Measurements from ENCODE around the gene METTL18.

The METTL18 gene

DNA sequence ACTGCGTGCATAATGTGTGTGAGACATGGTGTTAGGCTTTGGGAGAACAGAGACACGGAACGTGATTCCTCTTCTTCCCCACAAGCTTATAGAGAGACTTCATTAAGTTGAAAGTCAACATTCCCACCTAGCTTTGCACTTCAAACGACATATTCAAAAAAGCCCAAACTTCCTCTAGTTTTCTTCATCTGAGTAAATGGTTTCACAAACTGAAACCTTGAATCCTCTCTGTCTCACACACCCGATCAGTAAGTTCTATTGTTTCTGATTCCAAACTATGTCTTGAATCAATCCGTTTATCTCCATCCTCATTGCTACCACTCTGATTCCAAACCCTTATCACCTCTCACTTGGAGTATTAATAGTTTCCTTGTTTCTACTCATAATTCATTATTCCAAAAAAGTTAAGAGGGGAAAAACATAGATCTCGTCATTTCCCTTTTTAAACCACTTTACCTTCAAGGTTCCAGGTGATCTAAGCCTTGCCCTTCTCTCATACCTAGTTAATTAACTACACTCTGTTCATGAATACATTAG is 1.6 kb upstream of the METTL18 start:
- H3K27ac ChIP-seq (ENCODE audit: low read length) = peak overlapping the region; percentile 99
- peak overlapping the region; percentile 75 for H3K4me2 ChIP-seq (ENCODE audit: insufficient read depth, low read length)
- H3K36me3 ChIP-seq (ENCODE audit: insufficient read depth, low read length) = peaks cover 52% of the 10 kb centered on the region
- DNase-seq (no peak), ATAC-seq (ENCODE audit: insufficient read depth, low read depth) (no peak)
- H3K79me2 ChIP-seq (ENCODE audit: insufficient read depth, low read length) = peaks cover 85% of the 10 kb centered on the region
- H2AFZ ChIP-seq (ENCODE audit: low read depth, low read length) = peak overlapping the region; percentile 8; the same call in 1 of the 2 replicates
- H4K20me1 ChIP-seq (ENCODE audit: insufficient read depth, low read length) = no peaks in the 10 kb centered on the region
- H3K4me1 ChIP-seq (ENCODE audit: insufficient read depth, low read length) = peaks cover 79% of the 10 kb centered on the region
- H3K4me3 ChIP-seq (ENCODE audit: low read depth in 1 of 2, low read length in 2 of 2) = peak overlapping the region; percentile 90 to 97
- peak overlapping the region; percentile 89 for H3K9ac ChIP-seq (ENCODE audit: low read depth, low read length)
- no peaks in the 10 kb centered on the region for H3K27me3 ChIP-seq (ENCODE audit: insufficient read depth, low read length, poor library complexity)
- no peaks in the 10 kb centered on the region for H3K9me3 ChIP-seq (ENCODE audit: insufficient read depth, low read length, severe bottlenecking)
- TF ChIP-seq, protein P1, sequence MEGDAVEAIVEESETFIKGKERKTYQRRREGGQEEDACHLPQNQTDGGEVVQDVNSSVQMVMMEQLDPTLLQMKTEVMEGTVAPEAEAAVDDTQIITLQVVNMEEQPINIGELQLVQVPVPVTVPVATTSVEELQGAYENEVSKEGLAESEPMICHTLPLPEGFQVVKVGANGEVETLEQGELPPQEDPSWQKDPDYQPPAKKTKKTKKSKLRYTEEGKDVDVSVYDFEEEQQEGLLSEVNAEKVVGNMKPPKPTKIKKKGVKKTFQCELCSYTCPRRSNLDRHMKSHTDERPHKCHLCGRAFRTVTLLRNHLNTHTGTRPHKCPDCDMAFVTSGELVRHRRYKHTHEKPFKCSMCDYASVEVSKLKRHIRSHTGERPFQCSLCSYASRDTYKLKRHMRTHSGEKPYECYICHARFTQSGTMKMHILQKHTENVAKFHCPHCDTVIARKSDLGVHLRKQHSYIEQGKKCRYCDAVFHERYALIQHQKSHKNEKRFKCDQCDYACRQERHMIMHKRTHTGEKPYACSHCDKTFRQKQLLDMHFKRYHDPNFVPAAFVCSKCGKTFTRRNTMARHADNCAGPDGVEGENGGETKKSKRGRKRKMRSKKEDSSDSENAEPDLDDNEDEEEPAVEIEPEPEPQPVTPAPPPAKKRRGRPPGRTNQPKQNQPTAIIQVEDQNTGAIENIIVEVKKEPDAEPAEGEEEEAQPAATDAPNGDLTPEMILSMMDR (IDR thresholded peaks at IDR 0.05; ENCODE audit: borderline replicate concordance, extremely low read depth, low read length, poor library complexity, severe bottlenecking) = no peak
- TF ChIP-seq EZH2 (IDR thresholded peaks at IDR 0.05; ENCODE audit: borderline replicate concordance, low read depth, low read length, severe bottlenecking) = no peak

DNA sequence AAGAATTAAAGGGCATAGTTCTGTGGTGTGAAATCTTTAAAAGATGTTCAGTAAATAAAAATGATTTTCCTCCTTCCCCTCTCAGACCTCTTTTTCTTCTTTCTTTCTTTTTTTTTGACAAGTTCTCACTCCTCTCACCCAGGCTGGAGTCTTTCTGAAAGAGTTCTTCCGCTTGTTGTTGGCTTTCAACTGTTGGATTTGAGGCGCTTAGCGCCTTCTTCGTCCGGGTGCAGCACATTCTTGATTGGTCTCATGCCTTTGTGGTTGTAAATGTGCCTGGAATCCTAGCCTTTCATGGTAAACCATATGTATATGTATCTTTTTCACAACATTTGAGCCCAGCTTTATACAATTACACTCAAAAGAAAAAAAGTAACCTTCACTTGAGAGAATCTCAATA is 980 bp upstream of the METTL18 start:
- H3K4me3 ChIP-seq (ENCODE audit: low read depth in 1 of 2, low read length in 2 of 2) = peak overlapping the region; percentile 90 to 97
- peak overlapping the region; percentile 89 for H3K9ac ChIP-seq (ENCODE audit: low read depth, low read length)
- ATAC-seq (ENCODE audit: insufficient read depth, low read depth) (peak; percentile 41), DNase-seq (peak; percentile 65)
- peaks cover 76% of the 10 kb centered on the region for H3K4me1 ChIP-seq (ENCODE audit: insufficient read depth, low read length)
- H4K20me1 ChIP-seq (ENCODE audit: insufficient read depth, low read length) = no peaks in the 10 kb centered on the region
- H3K4me2 ChIP-seq (ENCODE audit: insufficient read depth, low read length) = peak overlapping the region; percentile 75
- no peak for TF ChIP-seq EZH2 (IDR thresholded peaks at IDR 0.05; ENCODE audit: borderline replicate concordance, low read depth, low read length, severe bottlenecking)
- TF ChIP-seq, protein P1 (IDR thresholded peaks at IDR 0.05; ENCODE audit: borderline replicate concordance, extremely low read depth, low read length, poor library complexity, severe bottlenecking) = no peak
- peak overlapping the region; percentile 99 for H3K27ac ChIP-seq (ENCODE audit: low read length)
- peaks cover 45% of the 10 kb centered on the region for H3K36me3 ChIP-seq (ENCODE audit: insufficient read depth, low read length)
- no peaks in the 10 kb centered on the region for H3K27me3 ChIP-seq (ENCODE audit: insufficient read depth, low read length, poor library complexity)
- peak overlapping the region; percentile 89 for H2AFZ ChIP-seq (ENCODE audit: low read depth, low read length)
- peaks cover 79% of the 10 kb centered on the region for H3K79me2 ChIP-seq (ENCODE audit: insufficient read depth, low read length)
- H3K9me3 ChIP-seq (ENCODE audit: insufficient read depth, low read length, severe bottlenecking) = no peaks in the 10 kb centered on the region

DNA sequence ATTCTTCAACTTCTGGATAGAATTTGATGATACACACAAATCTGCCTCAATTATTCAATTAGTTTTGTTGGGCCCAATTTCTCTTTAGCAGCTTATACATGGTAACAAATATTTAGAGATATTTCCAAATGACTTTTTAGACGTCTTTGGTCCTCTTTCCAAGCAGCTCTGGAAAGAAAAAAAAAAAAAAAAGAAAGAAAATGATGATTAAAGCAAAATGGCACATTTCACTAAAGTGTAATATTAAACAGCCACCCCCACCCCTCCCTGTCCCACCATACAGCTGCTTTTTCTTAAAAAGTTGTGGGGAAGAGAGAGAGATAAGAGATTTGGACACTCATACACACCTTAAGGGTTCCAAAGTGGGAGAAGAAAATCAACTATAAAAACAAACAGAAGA is 977 bp downstream of the METTL18 start:
- Histone ChIP-seq H3K9ac (ENCODE audit: low read depth, low read length) (peak overlapping the region; percentile 89), H3K79me2 (ENCODE audit: insufficient read depth, low read length) (peaks cover 59% of the 10 kb centered on the region), H3K36me3 (ENCODE audit: insufficient read depth, low read length) (peaks cover 27% of the 10 kb centered on the region), H3K4me1 (ENCODE audit: insufficient read depth, low read length) (peaks cover 59% of the 10 kb centered on the region), H3K4me2 (ENCODE audit: insufficient read depth, low read length) (peak overlapping the region; percentile 75), H2AFZ (ENCODE audit: low read depth, low read length) (peak overlapping the region; percentile 89), H3K4me3 (ENCODE audit: low read depth in 1 of 2, low read length in 2 of 2) (peak overlapping the region; percentile 90 to 97), H3K27ac (ENCODE audit: low read length) (peak overlapping the region; percentile 99), H3K9me3 (ENCODE audit: insufficient read depth, low read length, severe bottlenecking) (no peaks in the 10 kb centered on the region), H3K27me3 (ENCODE audit: insufficient read depth, low read length, poor library complexity) (no peaks in the 10 kb centered on the region), H4K20me1 (ENCODE audit: insufficient read depth, low read length) (no peaks in the 10 kb centered on the region)
- no peak for TF ChIP-seq EZH2 (IDR thresholded peaks at IDR 0.05; ENCODE audit: borderline replicate concordance, low read depth, low read length, severe bottlenecking)
- TF ChIP-seq, protein P1 (IDR thresholded peaks at IDR 0.05; ENCODE audit: borderline replicate concordance, extremely low read depth, low read length, poor library complexity, severe bottlenecking) = no peak
- no peak for DNase-seq
- no peak for ATAC-seq (ENCODE audit: insufficient read depth, low read depth)
